HepG2 (cell line): ENCODE data around the gene CCDC106. TPM values are rescaled to one million over a fixed set of nuclear protein-coding genes. Genes with fewer than 3 reads are reported as not detected.

Experiments used
- ADNP ChIP-seq: sonication (generic); formaldehyde crosslinking; IDR thresholded peaks from 2 replicates; pipeline ENCODE4 v1.4.0; 2020; ENCODE audit warnings: missing genetic modification reagents
- BCL6 ChIP-seq: IDR thresholded peaks from 2 replicates; pipeline ENCODE4 v1.6.1; 2016; ENCODE audit warnings: missing genetic modification reagents, missing compliant biosample characterization
- DNMT1 ChIP-seq: sonication (generic); formaldehyde crosslinking; IDR thresholded peaks from 2 replicates; pipeline ENCODE4 v1.5.1; 2020; ENCODE audit warnings: mild to moderate bottlenecking, missing genetic modification reagents
- EHMT2 ChIP-seq: fragments of 200-600 bp; sonication (generic); IDR thresholded peaks from 2 replicates; pipeline ENCODE4 v1.7.0; 2017; ENCODE audit warnings: antibody characterized with exemption, low read depth, low read length, borderline replicate concordance
- FOXK1 ChIP-seq: sonication (generic); formaldehyde crosslinking; IDR thresholded peaks from 2 replicates; pipeline ENCODE4 v1.4.0; 2020; ENCODE audit warnings: low read depth, missing genetic modification reagents, borderline replicate concordance
- MAFK ChIP-seq, 2 experiments: IDR thresholded peaks in 1 of 2; conservative IDR thresholded peaks in 1 of 2; 2 replicates each; pipeline ENCODE4 v1.6.1; 2011; ENCODE audit warnings: improper control_type of control experiment in 2 of 2, low read length in 2 of 2
- SOX13 ChIP-seq, 3 experiments: fragments of 450-650 bp in 1 of 3; sonication (generic) in 1 of 3; formaldehyde crosslinking in 1 of 3; IDR thresholded peaks in 2 of 3; conservative IDR thresholded peaks in 1 of 3; 2 replicates each; pipeline versions ENCODE4 v1.5.0 to v1.6.1; 2016 to 2020; ENCODE audit warnings: antibody characterized with exemption in 1 of 3, mild to moderate bottlenecking in 1 of 3, missing compliant biosample characterization in 1 of 3, missing genetic modification reagents in 1 of 3, moderate library complexity in 1 of 3
- ZBTB49 ChIP-seq: sonication (generic); formaldehyde crosslinking; IDR thresholded peaks from 2 replicates; pipeline ENCODE4 v1.4.0; 2020; ENCODE audit warnings: missing genetic modification reagents, borderline replicate concordance
- ZFX ChIP-seq: sonication (generic); formaldehyde crosslinking; IDR thresholded peaks from 2 replicates; pipeline ENCODE4 v1.4.0; 2020; ENCODE audit warnings: mild to moderate bottlenecking, low read depth, missing genetic modification reagents, moderate library complexity
- ZNF12 ChIP-seq: sonication (generic); formaldehyde crosslinking; IDR thresholded peaks from 2 replicates; pipeline ENCODE4 v1.5.0; 2020; ENCODE audit warnings: missing genetic modification reagents
- ZNF138 ChIP-seq: sonication (generic); formaldehyde crosslinking; IDR thresholded peaks from 2 replicates; pipeline ENCODE4 v1.5.0; 2020; ENCODE audit warnings: mild to moderate bottlenecking, low read depth, missing genetic modification reagents
- ZNF17 ChIP-seq: sonication (generic); formaldehyde crosslinking; IDR thresholded peaks from 2 replicates; pipeline ENCODE4 v1.5.0; 2020; ENCODE audit warnings: mild to moderate bottlenecking, missing genetic modification reagents
- ZNF407 ChIP-seq: sonication (generic); formaldehyde crosslinking; IDR thresholded peaks from one replicate; pipeline ENCODE4 v1.5.1; 2020; ENCODE audit warnings: mild to moderate bottlenecking, missing genetic modification reagents; ENCODE audit errors: not compliant biosample characterization
- ZNF557 ChIP-seq: sonication (generic); formaldehyde crosslinking; IDR thresholded peaks from 2 replicates; pipeline ENCODE4 v1.4.0; 2020; ENCODE audit warnings: missing genetic modification reagents
- ZNF564 ChIP-seq: sonication (generic); formaldehyde crosslinking; IDR thresholded peaks from 2 replicates; pipeline ENCODE4 v1.8.1; 2023; ENCODE audit warnings: mild to moderate bottlenecking, missing genetic modification reagents
- ZNF589 ChIP-seq: sonication (generic); formaldehyde crosslinking; conservative IDR thresholded peaks from 2 replicates; pipeline ENCODE4 v1.8.0; 2022; ENCODE audit warnings: mild to moderate bottlenecking, moderate library complexity, missing genetic modification reagents
- ZNF720 ChIP-seq: sonication (generic); formaldehyde crosslinking; IDR thresholded peaks from 2 replicates; pipeline ENCODE4 v1.4.0; 2020; ENCODE audit warnings: missing genetic modification reagents
- ZNF782 ChIP-seq: sonication (generic); formaldehyde crosslinking; IDR thresholded peaks from 2 replicates; pipeline ENCODE4 v1.4.0; 2020; ENCODE audit warnings: missing genetic modification reagents, mild to moderate bottlenecking, borderline replicate concordance
- ZSCAN29 ChIP-seq: sonication (generic); formaldehyde crosslinking; conservative IDR thresholded peaks from 2 replicates; pipeline ENCODE4 v1.4.0; 2020; ENCODE audit warnings: mild to moderate bottlenecking, missing genetic modification reagents
- polyA plus RNA-seq, 8 experiments: library from polyadenylated mRNA; depleted of rRNA in 3 of 8; stranded (reverse) in 7 of 8; unstranded in 1 of 8; fragments of >200 nt; fragmentation: Illumina TruSeq in 4 of 8; extraction: Trizol in 4 of 8; gene quantifications; 2 replicates each; pipeline versions ENCODE4 v1.2.1 to v1.2.3, GENCODE V29; 2011 to 2016; ENCODE audit warnings: low read depth in 4 of 8, missing spikeins in 1 of 8, mixed read lengths in 1 of 8; ENCODE audit not compliant: insufficient read depth in 1 of 8
- total RNA-seq, 5 experiments: library from RNA; depleted of rRNA; stranded (reverse); fragments of >200 nt; fragmentation: Illumina TruSeq; extraction: Trizol; gene quantifications; 2 replicates each; pipeline ENCODE4 v1.2.3, GENCODE V29; 2016; ENCODE audit warnings: low read depth in 1 of 5

CCDC106 gene
- total and polyA plus RNA-seq, 2 of the 13 experiments (the other 11 are each of a cell fraction or from before 2014, with no cell fraction given), result 4.7 to 8.8 TPM

GRCh38 chr19:55653651-55654322 is 5.8 kb downstream of the CCDC106 start (continued):
- no peak for TF ChIP-seq ZNF720 (CRISPR knock-in tag)
- peak; percentile 72; the same call in 1 of the 2 replicates for TF ChIP-seq ZNF589 (CRISPR knock-in tag)
- TF ChIP-seq EHMT2, result no peak
- TF ChIP-seq DNMT1 (CRISPR knock-in tag), result no peak
- TF ChIP-seq ZNF564 (CRISPR knock-in tag), result 0 out of 2 replicates have a peak, but pooled peaks have one; percentile 40
- peak; percentile 45; the same call in 1 of the 2 replicates for TF ChIP-seq ADNP (CRISPR knock-in tag)
- TF ChIP-seq ZNF407 (CRISPR knock-in tag), result peak; percentile 26
- 0 out of 2 replicates have a peak, but pooled peaks have one; percentile 33 for TF ChIP-seq ZNF138 (CRISPR knock-in tag)
- TF ChIP-seq ZSCAN29 (CRISPR knock-in tag), result no peak
- TF ChIP-seq FOXK1 (CRISPR knock-in tag), result peak; percentile 68; the same call in 1 of the 2 replicates
- TF ChIP-seq ZNF782 (CRISPR knock-in tag), result no peak; the same call in 1 of the 2 replicates
- no peak for TF ChIP-seq ZBTB49
- peak; percentile 50 for TF ChIP-seq ZNF12
- no peak for TF ChIP-seq SOX13 (IDR thresholded peaks at IDR 0.05)
- peak in 1 of 2 experiments; percentile 18; a peak in 1 of 4 replicates for TF ChIP-seq SOX13 (CRISPR knock-in tag; conservative IDR thresholded peaks at IDR 0.05 in 1 of 2, IDR thresholded peaks at IDR 0.05 in 1 of 2)
- TF ChIP-seq ZFX (CRISPR knock-in tag), result peak; percentile 66
- peak in 1 of 2 experiments; percentile 0; a peak in 1 of 4 replicates for TF ChIP-seq MAFK (conservative IDR thresholded peaks at IDR 0.05 in 1 of 2, IDR thresholded peaks at IDR 0.05 in 1 of 2; ENCODE audit: low read length in 2 of 2)
- TF ChIP-seq ZNF17 (CRISPR knock-in tag), result no peak
- TF ChIP-seq ZNF557 (CRISPR knock-in tag), result peak; percentile 66; the same call in 1 of the 2 replicates
- 0 out of 2 replicates have a peak, but pooled peaks have one; percentile 9 for TF ChIP-seq BCL6 (CRISPR knock-in tag)
